ENCODE measurements around the gene ALG11. TPM values are rescaled to one million over a fixed set of nuclear protein-coding genes. Genes with fewer than 3 reads are reported as not detected.
"Not testable (repeated sequence)": the region's sequence is repeated elsewhere in the genome, so short reads cannot be mapped to it uniquely, and the experiment has no call there.

Gene ALG11
- polyA plus RNA-seq, 3 donors, result 27.1 to 35.3 (median 31.8) TPM

GRCh38 chr13:52025475-52026245 is 13.5 kb downstream of the ALG11 start:
- no peak for DNase-seq (ENCODE audit: low read depth in 3 of 3, low spot score in 2 of 3)

- DNase-seq (ENCODE audit: low read depth in 3 of 3, low spot score in 2 of 3), result no peak
Observed at GRCh38 chr13:52026246-52026626, 14.0 kb downstream of the ALG11 start.

DNA sequence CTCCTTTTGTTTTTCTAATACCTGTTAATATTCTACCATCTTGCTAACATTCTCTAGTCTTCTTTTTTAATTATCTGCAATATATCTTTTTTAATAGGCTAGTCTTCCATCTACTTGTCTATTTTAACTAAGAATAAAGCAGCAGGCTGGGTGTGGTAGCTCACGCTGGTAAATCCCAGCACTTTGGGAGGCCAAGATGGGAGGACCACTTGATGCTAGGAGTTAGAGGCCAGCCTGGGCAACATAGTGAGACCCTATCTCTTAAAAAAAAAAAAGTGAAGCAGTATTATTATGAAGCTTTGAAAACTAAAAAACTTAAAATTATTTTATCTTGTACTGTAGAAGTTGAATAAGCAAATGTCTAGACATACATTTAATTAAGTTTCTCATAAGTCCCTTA is 15.6 kb downstream of the ALG11 start:
- DNase-seq (ENCODE audit: low read depth in 3 of 3, low spot score in 2 of 3), result no peak

DNA sequence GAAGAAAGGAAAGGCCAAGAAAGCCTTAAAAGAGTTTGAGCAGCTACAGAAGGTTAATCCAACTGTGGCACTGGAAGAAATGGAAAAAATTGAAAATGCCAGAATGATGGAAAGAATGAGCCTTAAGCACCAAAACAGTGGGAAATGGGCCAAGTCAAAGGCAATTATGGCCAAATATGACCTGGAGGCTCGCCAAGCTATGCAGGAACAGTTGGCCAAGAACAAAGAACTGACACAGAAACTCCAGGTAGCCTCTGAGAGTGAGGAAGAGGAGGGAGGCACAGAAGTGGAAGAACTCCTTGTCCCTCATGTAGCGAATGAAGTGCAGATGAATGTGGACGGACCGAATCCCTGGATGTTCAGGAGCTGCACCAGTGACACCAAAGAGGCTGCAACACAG is 17.4 kb downstream of the ALG11 start:
- DNase-seq (ENCODE audit: low read depth in 3 of 3, low spot score in 2 of 3), result no peak

GRCh38 chr13:52030401-52030800 is 18.2 kb downstream of the ALG11 start:
- DNase-seq (ENCODE audit: low read depth in 3 of 3, low spot score in 2 of 3), result not testable (repeated sequence)

DNA sequence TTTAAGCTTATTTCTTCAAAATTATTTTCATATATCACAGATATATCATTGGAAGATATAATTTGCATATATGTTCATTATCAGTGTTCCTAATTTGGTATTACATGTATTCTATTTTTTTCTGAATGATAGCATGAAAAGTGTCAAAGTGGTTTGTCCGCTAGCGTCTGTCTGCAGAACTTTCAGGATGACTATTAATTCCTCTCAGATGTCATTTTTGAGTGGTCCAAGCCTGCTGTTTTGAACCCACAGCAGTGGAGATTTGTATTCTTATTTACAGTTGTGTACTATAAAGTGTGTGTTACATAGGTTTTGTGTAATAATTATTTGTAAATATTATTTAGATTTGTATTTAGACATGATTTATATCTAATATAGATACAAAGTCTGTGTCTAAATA is 20.8 kb downstream of the ALG11 start:
- no peak for DNase-seq (ENCODE audit: low read depth in 3 of 3, low spot score in 2 of 3)

DNA sequence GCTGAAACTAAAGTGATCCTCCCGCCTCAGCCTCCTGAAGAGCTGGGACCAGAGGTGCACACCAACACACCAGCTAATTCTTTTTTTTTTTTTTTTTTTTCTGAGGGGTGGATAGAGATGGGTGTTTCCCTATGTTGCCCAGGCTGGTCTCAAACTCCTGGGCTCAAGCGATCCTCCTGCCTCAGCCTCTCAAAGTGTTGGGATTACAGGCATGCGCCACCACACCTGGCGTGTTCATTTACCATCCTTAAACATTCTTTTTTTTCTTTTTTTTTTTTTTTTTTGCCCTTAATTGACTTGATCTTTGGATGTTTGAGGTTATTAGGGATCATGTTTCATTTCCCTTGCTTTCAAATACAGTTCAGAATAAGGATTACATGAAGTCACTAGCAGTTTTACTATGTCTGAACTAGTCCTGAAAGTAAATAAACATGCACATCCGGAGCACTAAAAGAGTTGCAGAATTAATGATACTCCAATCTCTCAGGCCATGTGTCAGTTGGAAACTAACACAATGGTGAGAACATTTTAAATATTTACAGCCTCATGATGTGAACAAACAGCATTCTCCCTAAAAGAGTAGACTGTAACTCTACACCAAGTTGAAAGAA is 22.5 kb downstream of the ALG11 start:
- no peak for DNase-seq (ENCODE audit: low read depth in 3 of 3, low spot score in 2 of 3)

GRCh38 chr13:52036037-52036436 is 23.8 kb downstream of the ALG11 start:
- DNase-seq (ENCODE audit: low read depth in 3 of 3, low spot score in 2 of 3), result no peak

- DNase-seq (ENCODE audit: low read depth in 3 of 3, low spot score in 2 of 3), result no peak
Observed at GRCh38 chr13:52043675-52044074, 31.5 kb downstream of the ALG11 start.

DNA sequence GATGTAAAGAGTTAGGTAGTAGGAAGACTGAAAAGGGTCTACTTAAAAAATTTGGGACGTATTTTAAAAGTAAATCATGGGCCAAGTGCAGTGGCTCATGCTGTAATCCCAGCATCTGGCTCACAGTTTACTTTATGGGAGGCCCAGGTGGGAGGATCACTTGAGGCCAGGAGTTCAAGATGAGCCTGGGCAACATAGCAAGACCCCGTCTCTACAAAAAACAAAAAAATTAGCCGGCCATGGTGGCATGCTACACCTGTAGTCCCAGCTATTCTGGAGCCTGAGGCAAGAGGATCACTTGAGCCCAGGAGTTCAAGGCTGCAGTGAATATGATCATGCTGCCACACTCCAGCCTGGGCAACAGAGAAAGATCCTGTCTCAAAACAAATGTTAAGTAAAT is 35.3 kb downstream of the ALG11 start:
- no peak for DNase-seq (ENCODE audit: low read depth in 3 of 3, low spot score in 2 of 3)

GRCh38 chr13:52048516-52048915 is 36.3 kb downstream of the ALG11 start:
- DNase-seq (ENCODE audit: low read depth in 3 of 3, low spot score in 2 of 3), result no peak

DNA sequence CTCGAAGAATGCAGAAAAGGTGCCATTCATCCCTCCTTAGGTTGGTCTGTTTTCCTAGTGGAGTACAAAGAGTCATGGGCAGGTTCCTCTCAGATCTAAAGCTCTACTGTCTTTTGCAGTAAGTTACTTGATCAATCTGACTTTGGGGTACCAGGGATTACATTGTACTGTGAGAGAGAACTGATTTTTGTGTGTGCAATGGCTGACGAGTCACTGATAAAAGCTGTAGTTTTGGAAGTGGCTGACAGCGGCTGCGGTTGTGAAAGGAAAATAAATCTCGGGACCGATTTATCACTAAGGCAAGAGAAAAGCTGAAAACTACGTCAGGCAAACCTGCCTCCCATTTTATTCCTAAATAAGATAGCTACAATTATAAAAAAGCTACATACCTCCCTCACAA is 39.2 kb downstream of the ALG11 start:
- no peak for DNase-seq (ENCODE audit: low read depth in 3 of 3, low spot score in 2 of 3)

DNA sequence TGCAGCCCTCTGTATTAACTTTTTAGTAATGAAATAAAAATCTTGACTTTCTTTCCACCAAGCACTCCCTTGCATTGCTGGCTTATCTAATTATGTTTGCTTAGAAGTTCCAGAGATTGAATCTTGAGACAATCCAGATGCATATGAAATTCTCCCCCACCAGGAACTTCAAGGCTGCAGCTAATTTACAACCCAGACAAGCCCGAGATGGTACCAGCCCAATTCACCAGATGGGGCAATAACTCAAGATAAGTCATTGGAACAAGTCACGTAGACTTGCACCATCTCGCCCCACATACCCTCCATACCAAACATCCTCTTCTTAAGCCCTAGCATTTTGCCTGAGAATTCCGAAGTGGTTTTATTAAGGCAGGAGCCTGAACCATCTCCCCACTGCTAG is 41.3 kb downstream of the ALG11 start:
- no peak for DNase-seq (ENCODE audit: low read depth in 3 of 3, low spot score in 2 of 3)

GRCh38 chr13:52061064-52061463 is 48.9 kb downstream of the ALG11 start:
- not testable (repeated sequence) for DNase-seq (ENCODE audit: low read depth in 3 of 3, low spot score in 2 of 3)

DNA sequence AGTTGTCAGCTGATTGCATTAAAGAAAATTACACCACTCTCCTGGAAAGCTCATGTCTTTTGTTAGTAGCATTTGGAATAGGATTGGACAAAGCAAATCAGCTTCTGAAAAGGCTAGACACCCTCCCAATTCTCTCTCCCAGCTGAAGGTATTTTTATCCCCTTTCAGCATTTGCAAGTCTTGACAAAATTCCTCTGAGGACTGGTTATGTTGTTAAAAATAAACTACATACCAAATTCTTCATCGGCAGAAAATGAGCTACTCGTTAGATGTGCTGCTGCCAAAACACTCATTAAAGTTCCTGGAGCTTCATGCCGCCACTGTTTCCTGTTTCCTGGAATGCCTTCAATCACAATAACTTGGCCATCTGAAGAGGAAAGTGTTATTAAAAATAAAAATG is 49.4 kb downstream of the ALG11 start:
- no peak for DNase-seq (ENCODE audit: low read depth in 3 of 3, low spot score in 2 of 3)

- no peak for DNase-seq (ENCODE audit: low read depth in 3 of 3, low spot score in 2 of 3)
Observed at GRCh38 chr13:52067237-52067636, 55.0 kb downstream of the ALG11 start.

GRCh38 chr13:52070929-52071523 is 58.8 kb downstream of the ALG11 start:
- no peak for DNase-seq (ENCODE audit: low read depth in 3 of 3, low spot score in 2 of 3)

Other genes starting within 250 kb of the ALG11 start
- gene DHRS12, start 208.2 kb upstream of the ALG11 start, polyA plus RNA-seq (ENCODE audit: insufficient read length in 3 of 3), result 10 to 100 TPM; 18.5 to 22.3 (median 19.2) TPM
- gene TMEM272, start 167.2 kb upstream of the ALG11 start, polyA plus RNA-seq (ENCODE audit: insufficient read length in 3 of 3), result under 1 TPM; 0.22 to 0.42 (median 0.34) TPM
- gene CCDC70, start 150.4 kb upstream of the ALG11 start, polyA plus RNA-seq (ENCODE audit: insufficient read length in 3 of 3), result not detected
- gene ATP7B, start 948 bp upstream of the ALG11 start, polyA plus RNA-seq (ENCODE audit: insufficient read length in 3 of 3), result 10 to 100 TPM; 16.2 to 18.6 (median 17.1) TPM
- gene UTP14C, start 12.3 kb downstream of the ALG11 start, polyA plus RNA-seq (ENCODE audit: insufficient read length in 3 of 3), result 10 to 100 TPM; 33.3 to 37.2 (median 35.2) TPM
- 1 to 10 TPM; 3.0 to 4.1 (median 3.3) TPM for gene NEK5, start 116.7 kb downstream of the ALG11 start, polyA plus RNA-seq (ENCODE audit: insufficient read length in 3 of 3)
- 10 to 100 TPM; 27.3 to 33.4 (median 28.5) TPM for gene NEK3, start 147.2 kb downstream of the ALG11 start, polyA plus RNA-seq (ENCODE audit: insufficient read length in 3 of 3)

Data from right renal cortex interstitium (tissue), 3 donors.